ENCODE measurements around the gene FAM237B. TPM values are rescaled to one million over a fixed set of nuclear protein-coding genes. Genes with fewer than 3 reads are reported as not detected.
"Not testable (repeated sequence)": the region's sequence is repeated elsewhere in the genome, so short reads cannot be mapped to it uniquely, and the experiment has no call there.

FAM237B gene
- not detected for total RNA-seq
- long read RNA-seq: 0 reads

DNA sequence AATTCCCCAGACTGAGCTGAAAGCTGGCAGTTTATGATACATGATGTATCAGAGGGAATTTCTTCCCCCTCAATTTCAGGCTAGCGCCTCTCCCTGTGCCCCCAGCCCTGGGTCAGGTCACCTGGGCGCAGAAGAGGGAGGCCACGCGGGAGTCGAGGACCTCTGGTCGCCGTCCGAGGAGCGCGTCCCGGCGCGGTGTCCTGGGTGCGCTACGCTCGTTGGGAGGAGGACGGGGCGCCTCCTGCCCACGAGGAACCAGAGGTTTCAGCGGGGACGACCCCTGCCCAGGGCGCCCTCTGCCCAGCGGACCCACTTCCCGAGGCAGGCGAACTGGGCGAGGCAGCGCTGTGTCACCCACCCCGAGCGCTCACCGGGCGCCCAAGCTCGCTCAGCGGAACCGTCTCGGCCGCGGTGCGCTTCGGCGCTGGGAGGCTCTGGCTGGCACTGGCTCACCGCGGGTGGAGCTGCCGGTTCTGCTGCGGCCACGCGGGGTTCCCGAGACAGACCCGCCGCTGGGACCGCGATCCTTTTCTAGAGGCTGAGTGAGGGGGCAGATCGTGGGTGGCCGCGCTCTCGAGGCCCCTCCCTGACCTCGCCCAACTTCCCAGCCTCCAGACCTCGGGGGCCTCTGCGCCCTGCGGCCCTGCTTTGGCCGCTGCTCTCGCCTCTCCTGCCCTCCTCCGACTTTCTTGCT lies at the start of gene FAM237B:
Gene FAM237B (minus strand): TSS at position 504 of the 694 bp plus-strand sequence. CDS start 1,556 bp downstream, outside the sequence.
- DNase-seq (ENCODE audit: low spot score): no peak

DNA sequence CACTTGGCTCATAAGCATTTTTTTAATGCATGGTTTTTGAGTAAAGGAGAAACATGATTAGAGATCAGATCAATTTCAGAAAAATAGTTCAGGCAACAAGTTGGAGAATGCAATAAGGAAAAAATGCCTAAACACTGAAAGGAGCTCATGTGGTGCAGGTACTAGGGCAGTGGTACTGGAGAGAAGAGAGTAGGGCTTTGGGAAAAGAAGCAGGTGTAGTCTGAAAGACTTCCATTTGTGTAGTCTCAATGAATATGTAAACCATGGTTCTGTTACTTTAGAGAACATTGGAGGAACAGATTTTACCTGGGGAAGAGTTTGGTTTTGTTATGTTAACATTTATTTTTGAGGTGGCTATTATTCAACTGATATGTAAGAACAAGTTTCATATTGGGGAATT lies 30.9 kb upstream of the FAM237B start:
- DNase-seq (ENCODE audit: low spot score): no peak

DNA sequence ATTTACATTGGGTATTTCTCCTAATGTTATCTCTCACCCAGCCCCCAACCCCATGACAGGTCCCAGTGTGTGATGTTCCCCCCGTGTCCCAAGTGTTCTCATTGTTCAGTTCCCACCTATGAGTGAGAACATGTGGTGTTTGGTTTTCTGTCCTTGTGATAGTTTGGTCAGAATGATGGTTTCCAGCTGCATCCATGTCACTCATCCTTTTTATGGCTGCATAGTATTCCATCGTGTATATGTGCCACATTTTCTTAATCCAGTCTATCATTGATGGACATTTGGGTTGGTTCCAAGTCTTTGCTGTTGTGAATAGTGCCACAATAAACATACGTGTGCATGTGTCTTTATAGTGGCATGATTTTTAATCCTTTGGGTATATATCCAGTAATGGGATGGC lies 28.9 kb upstream of the FAM237B start:
- not testable (repeated sequence) for DNase-seq (ENCODE audit: low spot score)

DNA sequence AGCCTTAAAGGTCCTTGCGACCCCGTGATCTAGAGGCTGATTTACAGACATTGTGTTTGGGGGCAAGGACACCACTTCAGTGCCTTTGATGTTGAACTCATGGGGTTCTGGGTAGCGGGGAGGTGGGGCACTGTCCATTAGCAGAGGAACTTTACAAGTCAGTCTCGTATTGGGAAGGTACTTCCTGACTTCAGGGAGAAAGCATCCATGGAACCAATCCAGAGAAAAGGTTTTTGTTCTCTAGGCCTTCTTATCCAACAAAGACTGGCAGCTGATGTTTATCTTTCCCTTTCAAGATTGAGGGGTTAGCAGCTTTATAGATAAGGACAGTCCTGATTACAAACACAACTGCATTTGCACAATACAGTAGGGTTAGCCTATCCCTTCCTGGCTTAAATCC lies 28.2 kb upstream of the FAM237B start:
- no peak for DNase-seq (ENCODE audit: low spot score)

DNA sequence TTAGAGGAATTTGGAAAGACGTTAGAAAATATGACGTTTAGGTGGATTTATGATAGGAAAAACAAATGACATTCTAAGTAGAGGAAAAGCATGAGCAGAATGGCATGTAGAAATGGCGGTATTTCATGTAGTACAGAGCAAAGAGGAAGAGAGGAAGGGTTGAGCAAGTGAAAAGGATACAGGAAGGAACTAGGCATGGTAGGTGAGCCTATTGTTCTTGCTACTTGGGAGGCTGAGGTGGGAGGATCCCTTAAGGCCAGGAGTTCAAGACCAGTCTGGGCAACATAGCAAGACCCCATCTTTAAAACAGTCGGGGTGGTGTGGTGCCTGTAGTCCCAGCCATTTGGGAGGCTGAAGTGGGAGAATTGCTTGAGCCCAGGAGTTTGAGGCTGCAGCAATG lies 26.7 kb upstream of the FAM237B start:
- no peak for DNase-seq (ENCODE audit: low spot score)

DNA sequence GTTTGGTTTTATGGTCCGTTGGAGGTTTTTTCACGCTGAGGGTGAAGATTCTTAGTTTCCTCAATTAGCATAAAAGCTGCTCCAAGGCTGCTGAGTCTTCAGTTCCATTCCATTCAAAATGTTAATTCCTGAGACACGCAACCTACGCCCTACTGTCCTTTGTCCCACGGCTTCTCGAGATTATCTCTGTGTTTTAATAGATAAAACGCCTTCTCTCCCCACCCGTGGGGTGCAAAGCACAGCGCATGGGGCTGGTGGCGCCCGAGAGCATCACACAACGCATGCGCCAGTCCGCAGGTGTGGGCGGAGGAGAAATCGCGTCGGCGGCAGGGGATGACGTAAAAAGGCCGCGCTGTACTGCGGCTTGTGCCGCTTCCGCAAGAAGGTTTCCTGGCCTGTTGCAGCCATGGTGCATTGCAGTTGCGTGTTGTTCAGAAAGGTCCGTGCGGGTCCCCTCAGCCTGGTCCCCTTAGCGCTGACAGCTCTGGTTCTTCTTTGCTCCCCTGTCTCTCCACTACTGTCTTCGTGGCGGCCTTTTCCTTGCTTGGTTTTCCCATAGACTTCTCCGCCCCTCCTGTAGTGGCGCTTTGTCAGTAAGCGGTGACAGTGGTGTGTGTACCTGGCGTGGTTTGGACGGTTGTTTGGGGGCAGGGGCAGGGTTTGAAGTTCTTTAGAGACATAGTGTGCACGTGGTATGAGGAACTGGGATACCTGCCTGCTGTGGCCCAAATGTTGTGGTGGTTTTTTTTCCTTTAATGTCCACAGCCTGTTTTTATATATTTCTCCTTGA lies 25.4 kb upstream of the FAM237B start, which contains the start of gene GTPBP10:
Gene GTPBP10 (plus strand): TSS at position 381 of the 790 bp plus-strand sequence. CDS start 26 bp downstream, at position 407.
- peak; percentile 98 for DNase-seq (ENCODE audit: low spot score)

DNA sequence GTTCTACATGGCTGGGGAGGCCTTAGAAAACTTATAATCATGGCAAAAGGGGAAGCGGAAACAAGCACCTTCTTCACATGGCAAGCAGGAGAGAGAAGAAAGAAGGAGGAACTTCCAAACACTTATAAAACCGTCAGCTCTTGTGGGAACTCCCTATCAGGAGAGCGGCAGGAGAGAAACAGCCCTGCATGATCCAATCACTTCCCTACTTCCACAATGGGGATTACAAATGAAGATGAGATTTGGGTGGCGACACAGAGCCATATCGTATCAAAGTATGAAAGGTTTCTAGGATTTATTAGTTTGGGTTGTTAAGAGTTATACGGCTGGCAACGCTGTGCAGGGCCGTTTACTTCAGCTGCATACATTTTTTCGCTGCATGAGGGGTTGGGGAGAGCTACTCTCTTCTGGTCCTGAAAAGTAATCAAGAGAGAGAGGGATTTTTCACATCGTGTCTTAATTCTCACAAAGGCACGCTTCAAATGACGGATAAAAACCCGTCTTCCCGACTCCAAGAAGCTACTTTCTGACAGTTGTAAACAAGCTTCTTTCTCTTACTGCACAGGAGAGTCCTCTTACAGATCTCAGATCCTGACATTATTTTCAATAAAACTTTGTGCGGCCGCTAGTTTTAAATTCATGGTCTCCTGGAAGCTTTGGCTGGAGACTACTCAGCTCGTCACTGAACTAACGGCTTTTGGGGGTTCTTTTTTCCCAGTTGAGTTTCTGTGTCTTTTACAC lies 24.7 kb upstream of the FAM237B start:
- DNase-seq (ENCODE audit: low spot score): no peak

DNA sequence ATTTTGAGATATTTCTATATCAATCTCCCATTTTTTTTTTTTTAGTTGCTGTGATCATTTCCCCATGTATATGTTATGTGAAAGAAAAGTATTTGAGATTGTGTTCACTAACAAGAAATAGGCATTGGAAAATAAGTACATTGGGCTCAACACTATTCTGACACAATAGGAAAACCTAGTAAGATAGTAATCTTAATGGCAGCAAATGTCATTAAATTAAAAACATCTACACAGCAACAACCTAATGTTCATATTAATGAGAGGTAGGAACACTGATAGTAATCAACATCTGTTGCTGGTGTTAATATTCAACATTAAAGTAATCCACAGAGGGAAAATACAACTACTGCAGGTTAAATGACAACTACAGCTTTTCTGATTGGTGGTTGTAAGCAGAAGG lies 23.9 kb upstream of the FAM237B start:
- no peak for DNase-seq (ENCODE audit: low spot score)

DNA sequence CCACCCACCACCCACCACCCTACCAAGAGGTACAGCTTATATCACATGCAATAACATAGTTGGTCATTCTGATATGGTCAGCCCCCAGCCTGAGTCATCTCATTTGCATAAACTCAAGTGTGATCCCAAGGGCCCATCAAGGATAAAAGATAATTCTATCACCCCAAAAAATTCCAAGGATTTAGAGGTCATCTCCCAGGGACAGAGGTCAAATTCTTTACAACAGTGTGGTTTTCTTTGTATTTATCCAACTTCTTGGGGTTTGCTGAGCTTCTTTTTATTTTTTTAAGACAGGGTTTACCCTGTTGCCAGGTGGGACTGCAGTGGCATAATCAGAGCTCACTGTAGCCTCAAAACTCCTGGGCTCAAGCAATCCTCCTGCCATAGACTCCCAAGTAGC lies 16.0 kb upstream of the FAM237B start:
- no peak for DNase-seq (ENCODE audit: low spot score)

DNA sequence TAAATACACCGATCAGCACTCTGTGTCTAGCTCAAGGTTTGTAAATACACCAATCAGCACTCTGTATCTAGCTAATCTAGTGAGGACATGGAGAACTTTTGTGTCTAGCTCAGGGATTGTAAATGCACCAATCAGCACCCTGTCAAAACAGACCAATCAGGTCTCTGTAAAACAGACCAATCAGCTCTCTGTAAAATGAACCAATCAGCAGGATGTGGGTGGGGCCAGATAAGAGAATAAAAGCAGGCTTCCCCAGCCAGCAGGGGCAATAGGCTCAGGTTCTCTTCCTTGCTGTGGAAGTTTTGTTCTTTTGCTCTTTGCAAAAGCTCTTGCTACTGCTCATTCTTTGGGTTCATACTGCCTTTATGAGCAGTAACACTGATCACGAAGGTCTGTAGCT lies 13.8 kb upstream of the FAM237B start:
- not testable (repeated sequence) for DNase-seq (ENCODE audit: low spot score)

DNA sequence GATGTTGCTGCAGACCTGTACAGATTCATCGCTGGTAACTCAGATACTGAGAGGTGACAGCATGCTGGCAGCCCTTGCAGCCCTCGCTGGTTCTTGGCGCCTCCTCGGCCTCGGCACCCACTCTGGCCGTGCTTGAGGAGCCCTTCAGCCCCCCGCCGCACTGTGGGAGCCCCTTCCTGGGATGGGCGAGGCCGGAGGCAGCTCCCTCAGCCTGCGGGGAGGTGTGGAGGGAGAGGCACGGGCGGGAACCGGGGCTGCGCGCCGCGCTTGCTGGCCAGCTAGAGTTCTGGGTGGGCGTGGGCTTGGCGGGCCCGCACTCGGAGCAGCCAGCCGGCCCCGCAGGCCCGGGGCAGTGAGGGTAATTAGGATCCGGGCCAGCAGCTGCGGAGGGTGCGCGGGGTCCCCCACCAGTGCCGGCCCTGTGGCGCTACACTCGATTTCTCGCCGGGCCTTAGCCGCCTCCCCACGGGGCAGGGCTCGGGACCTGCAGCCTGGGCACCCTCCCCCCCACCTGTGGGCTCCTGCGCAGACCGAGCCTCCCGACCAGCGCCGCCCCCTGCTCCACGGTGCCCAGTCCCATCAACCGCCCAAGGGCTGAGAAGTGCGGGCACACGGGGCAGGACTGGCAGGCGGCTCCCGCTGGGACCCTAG lies 13.2 kb upstream of the FAM237B start:
- no peak for DNase-seq (ENCODE audit: low spot score)

DNA sequence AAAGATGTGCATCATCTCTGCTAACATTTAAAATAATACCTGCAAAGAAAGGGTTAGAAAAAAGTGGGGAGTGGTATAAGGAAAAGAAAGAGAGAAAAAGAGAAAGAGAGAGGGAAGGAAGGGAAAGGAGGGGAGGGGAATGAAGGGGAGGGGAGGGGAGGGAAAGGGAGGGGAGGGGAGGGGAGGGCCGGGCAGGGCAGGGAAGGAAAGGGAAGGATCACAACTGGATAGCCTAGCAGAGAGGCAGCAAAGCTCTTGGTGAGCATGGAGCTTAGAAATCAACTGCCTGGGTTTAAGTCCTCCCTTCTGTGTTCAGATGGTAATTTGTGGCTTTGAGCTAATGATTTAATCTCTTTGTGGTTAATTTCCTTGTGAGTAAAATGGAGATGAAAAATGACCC lies 5.4 kb upstream of the FAM237B start:
- DNase-seq (ENCODE audit: low spot score): no peak

DNA sequence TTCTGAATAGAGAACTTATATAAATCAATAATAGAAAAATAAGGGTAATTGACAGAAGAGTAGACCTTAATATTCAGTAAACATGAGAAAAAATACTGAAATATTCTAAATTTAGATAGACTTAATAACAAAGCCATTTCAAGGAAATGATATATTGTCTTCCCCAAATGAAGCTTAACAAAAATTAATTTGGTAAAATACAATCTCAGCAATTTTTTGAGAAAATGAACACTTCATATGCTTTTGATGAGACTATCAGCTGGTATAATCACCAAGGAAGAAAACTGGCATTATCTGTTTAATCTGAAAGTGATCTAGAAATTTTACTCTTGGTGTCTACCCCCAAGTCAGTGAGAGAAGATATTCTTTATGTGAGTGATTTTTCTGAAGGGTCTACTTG lies 1.7 kb upstream of the FAM237B start:
- DNase-seq (ENCODE audit: low spot score): no peak

DNA sequence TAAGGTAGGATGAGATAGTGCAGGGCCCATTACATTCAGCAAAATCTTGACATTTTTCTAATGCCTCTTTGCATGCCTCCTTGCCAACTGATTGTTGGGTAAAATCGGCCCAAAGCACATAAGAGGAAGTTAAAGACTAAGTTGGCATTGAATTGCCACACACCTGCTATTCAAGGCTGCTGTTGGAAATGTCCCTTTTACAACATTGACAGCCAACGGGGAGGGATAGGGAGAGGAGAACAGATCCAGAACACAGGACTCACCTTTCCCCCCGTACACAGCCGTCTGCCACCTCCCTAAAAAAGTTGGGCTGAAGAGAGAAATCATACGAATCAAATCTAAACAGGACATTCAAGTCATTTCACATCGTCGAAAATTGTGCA lies 695 bp downstream of the FAM237B start:
- DNase-seq (ENCODE audit: low spot score): no peak

DNA sequence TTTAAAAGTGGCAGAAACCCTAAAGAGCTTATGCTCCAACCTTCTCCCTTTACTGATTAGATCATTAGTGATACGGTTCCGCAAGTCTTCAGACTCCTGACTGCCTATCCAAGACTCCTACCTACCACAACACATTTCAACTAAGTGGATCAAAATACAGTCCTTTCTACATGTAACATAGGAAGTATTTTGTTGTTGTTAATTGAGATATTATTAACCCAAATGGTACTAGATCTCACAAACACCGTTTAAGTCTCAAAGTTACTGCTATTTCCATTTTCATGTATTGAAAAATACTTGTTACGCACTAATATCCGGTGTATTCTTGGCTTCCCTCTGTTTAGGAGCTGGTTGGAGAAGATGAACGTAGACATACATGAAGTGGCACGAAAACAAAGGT lies 1.1 kb downstream of the FAM237B start:
- DNase-seq (ENCODE audit: low spot score): no peak

DNA sequence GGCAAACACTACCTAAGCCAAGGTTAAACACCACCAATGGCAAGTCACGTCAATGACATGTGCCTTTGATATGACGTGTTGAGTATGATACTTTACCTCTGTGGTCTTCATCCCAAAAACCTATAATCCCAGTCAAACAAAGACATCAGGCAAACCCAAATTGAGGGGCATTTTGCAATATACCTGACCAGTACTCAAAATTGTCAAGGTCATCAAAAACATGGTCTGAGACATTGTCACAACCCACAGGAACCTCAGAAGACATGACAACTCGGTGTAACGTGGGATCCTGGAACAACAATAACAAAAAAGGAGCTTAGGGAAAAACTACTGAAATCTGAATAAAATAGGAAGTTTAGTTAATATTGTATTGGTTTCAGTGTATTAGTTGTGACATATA lies 7.2 kb downstream of the FAM237B start:
- no peak for DNase-seq (ENCODE audit: low spot score)

DNA sequence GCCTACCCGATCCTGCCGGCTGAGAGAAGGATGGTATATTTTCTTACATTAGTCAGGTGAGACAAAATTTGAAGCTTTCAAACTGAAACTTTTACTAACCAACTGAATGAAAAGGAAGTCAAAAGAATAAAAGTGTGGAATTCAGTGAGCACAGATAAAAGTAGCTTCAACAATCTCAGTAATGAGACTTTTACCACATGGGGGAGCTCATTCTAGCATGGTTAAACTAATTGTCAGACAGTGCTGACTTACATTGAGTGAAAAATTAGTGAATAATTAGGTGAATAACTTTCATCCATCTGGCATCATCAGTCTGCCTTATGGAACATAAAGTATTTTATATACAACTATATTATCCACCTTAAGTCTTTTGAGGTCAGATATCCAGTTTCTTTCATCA lies 8.4 kb downstream of the FAM237B start:
- no peak for DNase-seq (ENCODE audit: low spot score)

DNA sequence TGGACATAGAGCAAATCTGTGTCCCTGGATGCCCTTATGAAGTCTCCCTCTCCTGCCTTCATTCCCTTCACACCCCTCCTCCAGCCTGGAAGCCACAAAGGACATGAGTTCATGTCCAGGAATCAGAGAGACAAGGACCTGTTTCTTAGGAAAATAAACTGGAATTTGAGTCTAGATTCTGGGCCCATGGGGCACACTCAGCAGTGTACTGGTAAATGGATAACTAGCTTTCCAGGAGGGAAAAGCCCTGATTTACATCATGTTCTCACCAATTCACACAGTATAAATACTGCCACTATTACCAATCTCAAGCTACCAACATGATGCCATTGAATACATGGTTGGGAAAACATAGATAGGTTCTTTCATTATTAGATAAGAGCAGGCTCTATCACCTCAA lies 9.9 kb downstream of the FAM237B start:
- no peak for DNase-seq (ENCODE audit: low spot score)

DNA sequence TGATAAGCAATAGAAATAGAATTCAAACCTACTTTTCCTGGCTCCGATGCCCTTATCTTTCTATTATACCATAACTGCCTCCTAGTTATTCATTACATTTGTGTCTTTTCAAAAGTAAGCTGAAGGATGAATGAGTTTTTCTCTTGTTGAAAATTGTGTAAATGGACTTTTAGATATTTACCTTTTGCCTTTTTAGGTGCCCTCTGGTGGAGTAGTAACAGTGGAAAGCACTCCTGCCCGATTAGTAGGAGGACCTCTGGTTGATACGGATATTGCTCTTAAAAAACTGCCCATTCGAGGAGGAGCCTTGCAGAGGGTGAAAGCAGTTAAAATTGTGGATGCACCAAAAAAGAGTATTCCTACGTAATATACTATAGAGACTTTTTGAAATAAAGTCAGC lies 11.2 kb downstream of the FAM237B start:
- DNase-seq (ENCODE audit: low spot score): no peak

DNA sequence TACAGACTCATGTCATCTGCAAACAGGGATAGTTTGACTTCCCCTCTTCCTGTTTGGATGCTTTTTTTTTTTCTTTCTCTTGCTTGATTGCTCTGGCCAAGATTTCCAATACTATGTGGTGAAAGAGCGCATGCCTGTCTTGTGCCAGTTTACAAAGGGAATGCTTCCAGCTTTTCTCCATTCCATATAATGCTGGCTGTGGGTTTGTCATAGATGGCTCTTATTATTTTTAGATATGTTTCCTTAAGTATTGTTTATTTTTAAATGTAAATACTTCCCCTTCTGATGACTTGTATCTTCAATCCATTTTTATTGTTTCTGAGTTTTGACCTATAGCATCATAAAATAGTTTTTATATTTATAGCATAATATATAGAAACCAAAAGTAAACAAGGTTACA lies 17.9 kb downstream of the FAM237B start:
- no peak for DNase-seq (ENCODE audit: low spot score)

Measured in mesenteric fat pad (tissue), 1 donor.